Measurements from ENCODE around the gene KIAA1328.
"Not testable (repeated sequence)": the region's sequence is repeated elsewhere in the genome, so short reads cannot be mapped to it uniquely, and the experiment has no call there.

The KIAA1328 gene

DNA sequence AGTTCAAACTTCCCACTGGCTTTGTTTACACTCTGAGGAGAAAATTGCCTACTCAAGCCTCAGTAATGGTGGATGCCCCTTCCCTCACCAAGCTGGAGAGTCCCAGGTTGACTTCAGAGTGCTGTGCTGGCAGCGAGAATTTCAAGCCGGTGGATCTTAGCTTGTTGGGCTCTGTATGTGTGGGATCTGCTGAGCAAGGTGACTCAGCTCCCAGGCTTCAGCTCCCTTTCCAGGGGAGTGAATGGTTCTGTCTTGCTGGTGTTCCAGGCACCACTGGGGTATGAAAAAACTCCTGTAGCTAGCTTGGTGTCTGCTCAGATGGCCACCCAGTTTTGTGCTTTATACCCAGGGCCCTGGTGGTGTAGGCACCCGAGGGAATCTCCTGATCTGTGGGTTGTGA lies 50.9 kb downstream of the KIAA1328 start:
- H3K4me3 ChIP-seq (ENCODE audit: low read length); H3K4me1 ChIP-seq (ENCODE audit: control insufficient read depth, insufficient read depth, low read length); H3K9me3 ChIP-seq (ENCODE audit: control insufficient read depth, insufficient read depth, low read length); DNase-seq (ENCODE audit: low read depth, low spot score); H3K36me3 ChIP-seq (ENCODE audit: control insufficient read depth, insufficient read depth, low read length); H3K27ac ChIP-seq (ENCODE audit: low read length); H3K27me3 ChIP-seq (ENCODE audit: control insufficient read depth, insufficient read depth, low read length): not testable (repeated sequence)
- no CpG with 5 or more reads among the region's 3 CpGs for WGBS (ENCODE audit: insufficient coverage, insufficient read length)

DNA sequence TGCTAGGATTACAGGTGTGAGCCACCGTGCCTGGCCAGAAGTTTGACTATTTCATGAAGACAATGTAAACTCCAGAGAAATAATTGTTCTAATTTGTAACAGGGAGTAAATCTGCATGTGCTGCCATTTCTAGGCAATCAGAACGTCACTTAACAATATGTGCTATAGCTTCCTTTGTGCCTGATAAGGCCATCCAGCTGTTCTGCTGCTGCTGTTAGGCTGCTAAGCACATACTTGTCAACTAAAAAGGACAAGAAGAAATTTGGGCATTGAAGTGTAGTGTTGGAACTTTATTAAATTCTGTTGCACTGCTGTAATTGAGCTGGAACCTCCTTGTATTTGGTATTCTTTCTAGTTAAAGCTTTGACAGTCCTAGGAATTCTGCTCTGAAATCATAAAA lies 57.1 kb downstream of the KIAA1328 start:
- WGBS (ENCODE audit: insufficient coverage, insufficient read length): no CpG with 5 or more reads among the region's 2 CpGs
- Histone ChIP-seq H3K36me3 (ENCODE audit: control insufficient read depth, insufficient read depth, low read length) (no peaks in the 10 kb centered on the region), H3K27ac (ENCODE audit: low read length) (no peak overlapping the region), H3K9me3 (ENCODE audit: control insufficient read depth, insufficient read depth, low read length) (no peaks in the 10 kb centered on the region), H3K27me3 (ENCODE audit: control insufficient read depth, insufficient read depth, low read length) (no peaks in the 10 kb centered on the region), H3K4me1 (ENCODE audit: control insufficient read depth, insufficient read depth, low read length) (no peaks in the 10 kb centered on the region), H3K4me3 (ENCODE audit: low read length) (no peak overlapping the region)
- DNase-seq (ENCODE audit: low read depth, low spot score): no peak

DNA sequence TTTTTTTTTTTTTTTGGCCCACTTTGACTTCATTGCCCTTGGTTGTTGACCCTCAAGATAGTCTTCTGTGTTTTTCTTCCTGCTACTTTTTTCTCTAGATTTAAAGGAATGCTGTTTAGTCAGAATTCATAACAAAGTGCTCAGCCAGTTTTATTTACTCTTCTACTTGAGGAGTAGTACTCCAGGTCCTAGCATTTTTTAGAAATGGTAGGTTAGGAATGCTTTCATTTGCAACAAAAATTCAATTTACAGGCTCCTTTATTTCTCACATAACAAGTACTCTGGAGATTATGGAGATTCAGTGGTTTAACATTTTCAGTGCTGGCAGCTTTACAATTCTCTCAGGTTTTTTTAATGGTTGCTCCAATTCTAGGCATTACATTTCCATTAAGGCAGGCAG lies 58.2 kb downstream of the KIAA1328 start:
- H3K4me1 ChIP-seq (ENCODE audit: control insufficient read depth, insufficient read depth, low read length): no peaks in the 10 kb centered on the region
- no peaks in the 10 kb centered on the region for H3K9me3 ChIP-seq (ENCODE audit: control insufficient read depth, insufficient read depth, low read length)
- no peaks in the 10 kb centered on the region for H3K36me3 ChIP-seq (ENCODE audit: control insufficient read depth, insufficient read depth, low read length)
- H3K27ac ChIP-seq (ENCODE audit: low read length): no peak overlapping the region
- no peak overlapping the region for H3K4me3 ChIP-seq (ENCODE audit: low read length)
- no peaks in the 10 kb centered on the region for H3K27me3 ChIP-seq (ENCODE audit: control insufficient read depth, insufficient read depth, low read length)
- no peak for DNase-seq (ENCODE audit: low read depth, low spot score)

DNA sequence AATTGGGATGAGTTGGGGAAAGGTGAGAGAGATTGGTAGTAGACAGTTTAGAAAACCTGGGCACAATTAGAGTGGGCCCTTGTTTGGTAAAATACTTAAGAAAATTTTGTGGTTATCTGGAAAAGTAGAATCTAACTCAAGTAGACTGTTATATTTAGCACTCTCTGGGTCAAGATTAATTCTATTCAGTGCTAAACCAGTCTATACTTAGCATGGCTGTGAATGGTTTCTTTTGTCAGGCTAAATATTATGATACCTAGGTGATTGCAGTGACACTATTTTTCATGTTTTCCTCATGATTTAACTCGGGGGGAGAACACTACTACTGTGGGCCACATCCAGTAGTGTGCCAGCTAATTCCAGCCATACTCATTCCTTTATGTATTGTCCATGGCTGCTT lies 58.9 kb downstream of the KIAA1328 start:
- Histone ChIP-seq H3K9me3 (ENCODE audit: control insufficient read depth, insufficient read depth, low read length) (no peaks in the 10 kb centered on the region), H3K27ac (ENCODE audit: low read length) (no peak overlapping the region), H3K27me3 (ENCODE audit: control insufficient read depth, insufficient read depth, low read length) (no peaks in the 10 kb centered on the region), H3K4me3 (ENCODE audit: low read length) (no peak overlapping the region), H3K4me1 (ENCODE audit: control insufficient read depth, insufficient read depth, low read length) (no peaks in the 10 kb centered on the region), H3K36me3 (ENCODE audit: control insufficient read depth, insufficient read depth, low read length) (no peaks in the 10 kb centered on the region)
- WGBS (ENCODE audit: insufficient coverage, insufficient read length): no CpG with 5 or more reads among the region's 1 CpG
- DNase-seq (ENCODE audit: low read depth, low spot score): no peak

- no peaks in the 10 kb centered on the region for H3K27me3 ChIP-seq (ENCODE audit: control insufficient read depth, insufficient read depth, low read length)
- H3K9me3 ChIP-seq (ENCODE audit: control insufficient read depth, insufficient read depth, low read length): no peaks in the 10 kb centered on the region
- DNase-seq (ENCODE audit: low read depth, low spot score): no peak
- no peak overlapping the region for H3K27ac ChIP-seq (ENCODE audit: low read length)
- no peaks in the 10 kb centered on the region for H3K36me3 ChIP-seq (ENCODE audit: control insufficient read depth, insufficient read depth, low read length)
- H3K4me3 ChIP-seq (ENCODE audit: low read length): no peak overlapping the region
- no peaks in the 10 kb centered on the region for H3K4me1 ChIP-seq (ENCODE audit: control insufficient read depth, insufficient read depth, low read length)
Observed at GRCh38 chr18:36888778-36889177, 59.9 kb downstream of the KIAA1328 start.

DNA sequence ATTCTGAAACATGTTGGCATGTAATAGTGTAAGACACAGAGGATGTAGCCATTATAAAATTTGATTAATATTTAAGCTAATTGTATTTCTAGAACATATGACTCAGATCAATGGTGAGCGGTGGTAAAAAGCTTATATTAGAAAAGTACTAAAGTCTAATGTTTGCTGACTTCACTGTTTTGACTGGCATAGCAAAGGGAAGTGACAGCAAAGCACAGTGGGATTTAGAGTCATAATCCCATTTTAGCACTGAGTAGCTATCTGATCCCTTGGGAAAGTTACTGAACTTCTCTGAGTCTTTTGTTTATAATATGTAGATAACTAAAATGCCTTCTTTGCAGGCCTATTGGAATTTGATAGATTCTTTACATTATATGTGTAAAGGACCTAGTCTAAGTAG lies 60.4 kb downstream of the KIAA1328 start:
- no peak overlapping the region for H3K27ac ChIP-seq (ENCODE audit: low read length)
- DNase-seq (ENCODE audit: low read depth, low spot score): no peak
- WGBS (ENCODE audit: insufficient coverage, insufficient read length): no CpG with 5 or more reads among the region's 1 CpG

GRCh38 chr18:36889742-36890141 lies 60.8 kb downstream of the KIAA1328 start:
- Histone ChIP-seq H3K9me3 (ENCODE audit: control insufficient read depth, insufficient read depth, low read length) (no peaks in the 10 kb centered on the region), H3K36me3 (ENCODE audit: control insufficient read depth, insufficient read depth, low read length) (no peaks in the 10 kb centered on the region), H3K4me3 (ENCODE audit: low read length) (no peak overlapping the region), H3K4me1 (ENCODE audit: control insufficient read depth, insufficient read depth, low read length) (no peaks in the 10 kb centered on the region), H3K27ac (ENCODE audit: low read length) (no peak overlapping the region), H3K27me3 (ENCODE audit: control insufficient read depth, insufficient read depth, low read length) (no peaks in the 10 kb centered on the region)
- DNase-seq (ENCODE audit: low read depth, low spot score): no peak

More for the DNA sequence above, 60.4 kb downstream of the KIAA1328 start:
- Histone ChIP-seq H3K36me3 (ENCODE audit: control insufficient read depth, insufficient read depth, low read length) (no peaks in the 10 kb centered on the region), H3K4me1 (ENCODE audit: control insufficient read depth, insufficient read depth, low read length) (no peaks in the 10 kb centered on the region), H3K27me3 (ENCODE audit: control insufficient read depth, insufficient read depth, low read length) (no peaks in the 10 kb centered on the region), H3K4me3 (ENCODE audit: low read length) (no peak overlapping the region), H3K9me3 (ENCODE audit: control insufficient read depth, insufficient read depth, low read length) (no peaks in the 10 kb centered on the region)

- WGBS (ENCODE audit: insufficient coverage, insufficient read length): no CpG with 5 or more reads among the region's 3 CpGs
Observed at GRCh38 chr18:36890598-36890997, 61.7 kb downstream of the KIAA1328 start.

GRCh38 chr18:36893227-36893626 lies 64.3 kb downstream of the KIAA1328 start:
- no CpG with 5 or more reads among the region's 5 CpGs for WGBS (ENCODE audit: insufficient coverage, insufficient read length)
- Histone ChIP-seq H3K9me3 (ENCODE audit: control insufficient read depth, insufficient read depth, low read length) (no peaks in the 10 kb centered on the region), H3K27ac (ENCODE audit: low read length) (no peak overlapping the region), H3K4me3 (ENCODE audit: low read length) (no peak overlapping the region), H3K36me3 (ENCODE audit: control insufficient read depth, insufficient read depth, low read length) (no peaks in the 10 kb centered on the region), H3K4me1 (ENCODE audit: control insufficient read depth, insufficient read depth, low read length) (no peaks in the 10 kb centered on the region), H3K27me3 (ENCODE audit: control insufficient read depth, insufficient read depth, low read length) (no peaks in the 10 kb centered on the region)
- DNase-seq (ENCODE audit: low read depth, low spot score): no peak

More at GRCh38 chr18:36890598-36890997, 61.7 kb downstream of the KIAA1328 start:
- Histone ChIP-seq H3K27ac (ENCODE audit: low read length) (no peak overlapping the region), H3K27me3 (ENCODE audit: control insufficient read depth, insufficient read depth, low read length) (no peaks in the 10 kb centered on the region), H3K9me3 (ENCODE audit: control insufficient read depth, insufficient read depth, low read length) (no peaks in the 10 kb centered on the region), H3K36me3 (ENCODE audit: control insufficient read depth, insufficient read depth, low read length) (no peaks in the 10 kb centered on the region), H3K4me3 (ENCODE audit: low read length) (no peak overlapping the region), H3K4me1 (ENCODE audit: control insufficient read depth, insufficient read depth, low read length) (no peaks in the 10 kb centered on the region)
- no peak for DNase-seq (ENCODE audit: low read depth, low spot score)

- Histone ChIP-seq H3K9me3 (ENCODE audit: control insufficient read depth, insufficient read depth, low read length) (no peaks in the 10 kb centered on the region), H3K27ac (ENCODE audit: low read length) (no peak overlapping the region), H3K4me1 (ENCODE audit: control insufficient read depth, insufficient read depth, low read length) (no peaks in the 10 kb centered on the region), H3K4me3 (ENCODE audit: low read length) (no peak overlapping the region), H3K27me3 (ENCODE audit: control insufficient read depth, insufficient read depth, low read length) (no peaks in the 10 kb centered on the region), H3K36me3 (ENCODE audit: control insufficient read depth, insufficient read depth, low read length) (no peaks in the 10 kb centered on the region)
- no CpG with 5 or more reads among the region's 4 CpGs for WGBS (ENCODE audit: insufficient coverage, insufficient read length)
- no peak for DNase-seq (ENCODE audit: low read depth, low spot score)
Observed at GRCh38 chr18:36895606-36896005, 66.7 kb downstream of the KIAA1328 start.

- Histone ChIP-seq H3K27ac (ENCODE audit: low read length) (no peak overlapping the region), H3K9me3 (ENCODE audit: control insufficient read depth, insufficient read depth, low read length) (no peaks in the 10 kb centered on the region), H3K4me3 (ENCODE audit: low read length) (no peak overlapping the region), H3K4me1 (ENCODE audit: control insufficient read depth, insufficient read depth, low read length) (no peaks in the 10 kb centered on the region), H3K27me3 (ENCODE audit: control insufficient read depth, insufficient read depth, low read length) (no peaks in the 10 kb centered on the region), H3K36me3 (ENCODE audit: control insufficient read depth, insufficient read depth, low read length) (no peaks in the 10 kb centered on the region)
- no peak for DNase-seq (ENCODE audit: low read depth, low spot score)
- WGBS (ENCODE audit: insufficient coverage, insufficient read length): no CpG with 5 or more reads among the region's 1 CpG
Observed at GRCh38 chr18:36897253-36897652, 68.3 kb downstream of the KIAA1328 start.

Measured in iPS DF 6.9 (cell line).